ENCODE measurements around the gene CCNL2.
"Not testable (repeated sequence)": the region's sequence is repeated elsewhere in the genome, so short reads cannot be mapped to it uniquely, and the experiment has no call there.

The CCNL2 gene

GRCh38 chr1:1397839-1398523 is 1.2 kb downstream of the CCNL2 start:
- no peak for DNase-seq

DNA sequence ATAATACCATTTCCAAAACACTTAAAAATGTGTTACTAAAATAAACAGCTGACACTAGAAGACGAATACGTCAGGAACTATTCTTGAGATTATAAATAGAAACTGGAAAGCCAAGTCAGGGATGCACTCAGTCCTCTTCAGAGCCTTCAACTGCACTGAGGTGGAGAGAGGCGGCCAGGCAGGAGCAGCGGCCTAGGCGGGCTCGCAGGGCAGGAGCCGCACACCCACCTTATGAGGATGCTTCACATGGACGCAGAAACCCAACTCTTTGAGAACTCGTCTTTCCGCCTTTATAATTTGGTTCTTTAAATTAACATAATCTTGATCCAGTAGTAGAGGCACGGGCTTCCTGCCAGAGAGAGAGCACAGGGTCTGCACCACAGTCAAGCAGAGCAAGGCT is 4.0 kb downstream of the CCNL2 start:
- DNase-seq, result no peak

DNA sequence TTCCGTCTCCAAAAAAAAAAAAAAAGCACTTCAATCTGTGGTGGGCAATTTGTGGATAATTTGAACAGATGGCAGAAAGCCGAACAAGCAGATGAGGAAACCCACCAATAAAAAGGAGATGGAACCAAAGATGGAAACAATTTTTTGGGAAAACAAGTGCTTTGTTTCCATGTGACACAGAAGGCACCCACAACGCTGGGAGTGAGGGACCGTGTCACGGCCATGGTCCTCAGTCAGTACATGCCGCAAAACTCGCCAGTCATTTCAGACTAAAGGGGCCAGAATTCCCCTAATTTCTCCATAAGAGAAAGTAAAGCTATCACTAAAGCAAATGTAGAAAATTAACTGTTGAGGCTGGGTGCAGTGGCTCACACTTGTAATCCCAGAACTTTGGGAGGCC is 5.0 kb downstream of the CCNL2 start:
- DNase-seq, result no peak

DNA sequence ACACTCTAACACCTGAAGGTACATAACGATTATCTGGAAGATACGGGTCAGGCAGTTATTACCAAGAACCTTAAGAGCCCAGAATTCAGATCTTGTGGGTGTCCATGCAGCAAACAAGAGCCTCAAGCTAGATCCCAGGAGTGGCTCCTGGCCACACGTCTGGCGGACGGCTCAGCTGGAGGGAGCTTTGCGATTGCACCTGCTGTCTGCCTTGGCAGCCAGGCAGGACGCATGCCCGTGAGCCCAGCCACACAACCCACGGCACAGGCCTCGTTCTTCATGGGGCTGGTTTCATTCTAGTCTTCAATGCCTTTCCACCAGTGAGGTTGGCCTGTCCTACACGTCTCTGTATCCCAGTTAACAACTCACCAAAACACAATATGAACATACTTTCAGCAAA is 5.7 kb downstream of the CCNL2 start:
- DNase-seq, result no peak

DNA sequence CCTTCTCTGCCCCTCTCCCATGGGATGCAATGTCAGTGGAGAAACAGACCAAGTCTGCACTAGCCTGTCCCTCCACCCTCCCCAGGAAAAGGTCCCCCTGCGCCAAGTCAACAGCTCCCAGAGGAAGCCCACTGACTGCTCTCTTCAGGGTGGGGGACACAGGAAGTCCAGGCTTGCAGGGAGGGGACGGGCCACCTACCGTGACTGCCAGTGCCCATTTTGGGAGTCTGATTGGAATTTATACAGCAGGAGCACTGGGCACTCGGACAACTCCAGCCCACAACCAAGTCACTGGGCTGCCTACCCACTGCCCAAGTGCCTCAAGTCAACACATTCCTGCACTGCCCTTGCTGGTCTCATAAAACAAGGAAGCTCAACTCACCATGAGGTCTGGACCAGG is 6.1 kb downstream of the CCNL2 start:
- DNase-seq, result no peak

DNA sequence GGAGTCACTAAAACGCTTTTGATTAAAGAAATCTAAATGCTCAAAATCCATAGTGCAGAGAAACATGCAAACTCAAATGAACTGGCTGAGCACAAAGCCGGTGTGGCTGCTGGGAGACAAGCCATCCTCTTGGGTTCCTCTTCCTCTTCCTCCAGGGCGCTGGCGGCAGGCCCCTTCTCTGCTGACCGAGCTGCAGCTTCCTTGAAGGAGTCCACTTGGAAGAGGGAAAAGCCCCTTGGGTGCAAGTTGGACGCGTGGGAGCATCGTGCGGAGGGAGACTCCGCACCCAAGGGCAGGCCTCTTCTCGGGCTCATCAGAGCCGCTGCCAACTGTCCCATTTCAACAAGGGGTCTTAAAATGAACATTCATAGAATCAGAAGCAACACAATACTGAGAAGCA is 7.9 kb downstream of the CCNL2 start:
- no peak for DNase-seq

GRCh38 chr1:1390675-1391074 is 8.5 kb downstream of the CCNL2 start:
- DNase-seq, result no peak

DNA sequence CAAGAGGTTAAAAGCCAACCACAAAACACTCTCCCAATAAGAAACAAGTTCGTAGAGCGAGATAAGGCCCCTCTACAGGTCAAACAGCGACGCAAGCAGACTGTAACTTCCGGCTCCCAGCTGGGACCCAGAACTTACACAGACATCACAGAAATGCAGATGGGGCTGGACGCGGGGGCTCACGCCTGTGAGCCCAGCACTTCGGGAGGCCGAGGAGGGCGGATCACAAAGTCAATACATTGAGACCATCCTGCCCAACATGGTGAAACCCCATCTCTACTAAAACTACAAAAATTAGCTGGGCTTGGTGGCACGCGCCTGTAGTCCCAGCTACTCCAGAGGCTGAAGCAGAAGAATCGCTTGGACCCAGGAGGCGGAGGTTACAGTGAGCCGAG is 11.1 kb downstream of the CCNL2 start:
- no peak for DNase-seq

DNA sequence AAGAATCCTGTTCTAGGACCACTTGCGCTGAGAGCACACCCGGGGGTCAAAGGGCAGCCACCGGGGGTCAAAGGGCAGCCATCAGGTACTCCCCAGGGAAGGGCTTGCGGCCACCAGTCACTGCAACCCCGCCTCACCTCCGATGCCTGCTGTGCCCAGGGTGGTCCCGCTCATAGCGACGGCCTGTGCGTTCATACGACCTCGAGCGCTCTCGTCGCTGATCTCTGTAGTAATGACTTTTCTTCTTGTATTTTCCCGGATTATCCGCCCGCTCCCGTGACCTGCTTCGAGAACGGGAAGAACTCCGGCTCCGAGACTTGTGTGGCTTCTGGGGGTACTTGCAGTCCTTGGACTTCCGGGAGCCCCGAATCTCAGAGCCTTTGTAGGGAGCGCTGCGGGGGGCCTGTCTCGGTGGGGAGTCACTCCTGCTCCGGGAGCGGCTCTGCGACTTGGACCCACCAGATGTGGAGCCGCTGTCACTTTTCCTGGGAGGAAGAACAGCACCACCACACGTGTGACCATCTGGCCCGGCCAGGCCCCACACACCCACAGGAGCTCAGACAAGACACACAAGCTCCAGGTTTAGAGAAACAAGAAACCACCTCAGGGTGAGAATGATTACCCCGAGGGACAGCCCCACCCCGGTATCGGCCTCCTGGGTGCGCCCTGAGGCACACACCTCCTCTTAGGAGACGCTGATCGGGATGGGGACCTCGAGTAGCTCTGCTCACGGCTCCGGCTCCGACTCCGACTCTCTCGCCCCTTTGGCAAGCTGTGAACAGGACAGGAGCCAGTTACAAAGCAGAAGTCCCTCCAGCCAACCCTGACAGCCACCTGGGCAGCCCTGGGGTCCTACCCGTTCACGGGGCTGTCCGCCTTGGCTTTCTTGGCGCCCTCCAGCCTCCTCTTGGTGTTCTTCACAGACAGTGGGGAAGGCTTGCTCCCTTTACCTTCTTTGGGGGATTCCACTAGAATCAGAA is 11.7 kb downstream of the CCNL2 start:
- DNase-seq, result no peak

DNA sequence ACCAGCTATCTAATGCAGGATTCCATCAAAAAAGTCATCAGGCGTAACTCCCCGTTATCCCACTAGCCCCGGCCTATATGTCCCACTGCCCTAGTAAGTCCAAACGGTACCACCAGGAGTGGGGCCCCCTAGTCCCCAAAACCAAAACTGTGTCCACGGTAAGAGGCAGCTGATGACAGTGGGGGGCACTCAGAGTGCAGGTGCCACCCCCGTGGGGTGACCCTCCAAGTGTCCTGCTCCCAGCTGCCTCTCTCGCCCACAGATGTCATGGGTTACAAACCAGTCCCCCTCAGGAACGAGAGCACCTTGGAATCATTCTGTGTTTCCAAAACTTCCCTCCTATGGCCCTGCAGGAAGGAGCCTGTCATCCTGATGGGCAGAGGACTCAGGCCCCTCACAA is 13.2 kb downstream of the CCNL2 start:
- no peak for DNase-seq

GRCh38 chr1:1385339-1385738 is 13.8 kb downstream of the CCNL2 start:
- not testable (repeated sequence) for DNase-seq

- DNase-seq, result no peak
Measured at GRCh38 chr1:1381294-1381693, 17.8 kb downstream of the CCNL2 start.

DNA sequence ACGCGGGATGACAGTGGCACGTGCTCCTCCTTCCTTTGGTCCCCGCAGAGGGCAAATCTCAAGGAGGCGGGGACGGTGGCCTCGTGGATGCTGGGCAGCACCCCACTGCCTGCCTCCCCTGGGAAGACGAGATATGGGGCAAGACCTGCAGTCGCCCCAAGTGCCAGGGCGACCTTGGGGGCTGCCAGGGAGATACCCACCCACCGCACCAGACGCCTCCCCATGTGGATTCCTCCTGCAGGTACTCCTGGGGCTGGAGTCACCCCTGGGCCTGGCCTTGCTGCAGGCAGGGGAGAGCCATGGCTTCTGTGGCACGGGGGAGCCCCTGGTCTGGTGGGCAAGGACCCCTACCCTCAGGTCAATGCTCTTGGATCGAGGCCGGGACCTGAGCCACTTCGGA is 18.3 kb downstream of the CCNL2 start:
- DNase-seq, result no peak

DNA sequence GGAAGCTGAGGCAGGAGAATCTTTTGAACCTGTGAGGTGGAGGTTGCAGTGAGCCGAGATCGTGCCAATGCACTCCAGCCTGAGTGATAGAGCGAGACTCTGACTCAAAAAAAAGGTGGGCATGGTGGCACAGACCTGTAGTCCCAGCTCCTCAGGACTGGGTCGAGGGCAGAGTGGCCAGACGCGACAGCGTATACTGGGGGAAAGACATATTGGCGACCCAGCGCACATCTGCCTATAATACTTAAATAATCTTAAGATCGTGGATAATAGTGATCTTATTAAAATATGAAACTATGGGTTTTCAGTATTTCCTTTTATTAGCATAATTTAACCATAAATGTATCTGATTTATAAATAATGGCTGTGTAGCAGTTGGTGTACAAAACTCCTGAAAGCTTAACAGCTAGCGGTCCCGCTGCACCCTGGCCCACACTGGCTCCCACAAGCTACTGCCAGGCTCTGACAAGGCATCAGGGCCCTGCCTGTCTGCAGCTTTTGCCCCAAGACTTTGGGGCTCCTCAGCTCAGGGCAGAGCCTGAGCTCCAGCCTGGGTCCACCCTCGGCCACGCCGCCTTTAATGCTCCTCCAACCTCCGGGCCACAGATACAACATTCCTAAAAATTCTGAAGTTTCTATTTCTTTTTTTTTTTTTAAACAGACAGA is 21.5 kb downstream of the CCNL2 start:
- DNase-seq, result no peak

GRCh38 chr1:1376551-1377226 is 22.4 kb downstream of the CCNL2 start:
- no peak for DNase-seq

DNA sequence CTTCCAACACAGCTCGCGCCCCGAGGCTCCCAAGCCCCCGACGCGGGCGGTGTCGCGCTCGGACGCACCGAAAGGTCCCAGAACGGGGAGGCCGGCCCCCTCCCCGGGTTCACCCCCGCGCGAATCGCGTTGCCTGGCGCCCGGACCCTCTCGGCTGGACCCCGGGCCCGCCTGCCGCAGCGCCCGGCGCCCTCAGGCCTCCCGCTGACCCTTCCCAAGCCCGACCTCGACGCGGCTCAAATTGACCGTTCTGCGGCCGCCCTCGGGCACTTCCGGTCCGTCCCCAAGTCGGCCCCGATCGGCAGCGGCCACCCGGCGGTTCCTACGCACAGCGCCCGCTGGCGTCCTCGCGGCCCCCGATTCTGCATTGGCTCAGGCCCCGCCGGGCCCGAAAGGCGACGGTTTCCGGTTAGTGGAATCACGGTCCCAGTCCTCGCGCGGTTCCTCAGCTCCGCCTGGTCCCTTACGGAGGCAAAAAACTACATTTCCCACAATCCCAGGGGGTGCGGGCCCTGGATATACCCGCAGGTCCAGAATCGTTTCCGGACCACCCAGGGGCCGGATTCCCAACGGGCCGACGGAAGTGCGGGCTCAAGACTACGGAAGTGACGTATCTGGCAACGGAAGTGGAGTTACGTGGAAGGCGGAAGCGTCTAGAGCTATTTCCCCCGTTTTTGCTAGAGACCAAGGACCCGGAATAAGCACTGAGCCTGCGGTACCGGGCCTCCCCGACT is 24.0 kb downstream of the CCNL2 start, which contains the start of gene AURKAIP1:
TSS of gene AURKAIP1 (minus strand) at position 279 of the 734 bp plus-strand sequence. CDS start 451 bp downstream, outside the sequence.
- peak; percentile 100 for DNase-seq

DNA sequence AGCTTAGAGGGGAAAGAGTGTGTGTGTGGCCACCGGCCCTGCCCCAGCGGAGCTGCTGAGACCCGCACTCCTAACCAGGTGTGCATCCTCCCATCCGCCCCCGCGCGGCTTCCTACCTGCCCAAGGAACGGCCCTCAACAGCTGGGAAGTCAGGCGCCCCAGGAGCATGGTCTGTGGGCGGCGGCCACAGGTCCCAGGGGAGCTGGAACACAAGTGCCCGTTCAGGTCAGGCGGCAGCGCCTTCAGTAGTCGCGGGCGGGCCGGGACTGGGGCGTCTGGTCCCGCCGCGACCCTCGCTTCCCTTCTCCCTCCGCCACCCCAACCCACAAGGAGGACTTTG is 24.6 kb downstream of the CCNL2 start:
- no peak for DNase-seq

GRCh38 chr1:1373815-1374588 is 25.1 kb downstream of the CCNL2 start:
- no peak for DNase-seq

DNA sequence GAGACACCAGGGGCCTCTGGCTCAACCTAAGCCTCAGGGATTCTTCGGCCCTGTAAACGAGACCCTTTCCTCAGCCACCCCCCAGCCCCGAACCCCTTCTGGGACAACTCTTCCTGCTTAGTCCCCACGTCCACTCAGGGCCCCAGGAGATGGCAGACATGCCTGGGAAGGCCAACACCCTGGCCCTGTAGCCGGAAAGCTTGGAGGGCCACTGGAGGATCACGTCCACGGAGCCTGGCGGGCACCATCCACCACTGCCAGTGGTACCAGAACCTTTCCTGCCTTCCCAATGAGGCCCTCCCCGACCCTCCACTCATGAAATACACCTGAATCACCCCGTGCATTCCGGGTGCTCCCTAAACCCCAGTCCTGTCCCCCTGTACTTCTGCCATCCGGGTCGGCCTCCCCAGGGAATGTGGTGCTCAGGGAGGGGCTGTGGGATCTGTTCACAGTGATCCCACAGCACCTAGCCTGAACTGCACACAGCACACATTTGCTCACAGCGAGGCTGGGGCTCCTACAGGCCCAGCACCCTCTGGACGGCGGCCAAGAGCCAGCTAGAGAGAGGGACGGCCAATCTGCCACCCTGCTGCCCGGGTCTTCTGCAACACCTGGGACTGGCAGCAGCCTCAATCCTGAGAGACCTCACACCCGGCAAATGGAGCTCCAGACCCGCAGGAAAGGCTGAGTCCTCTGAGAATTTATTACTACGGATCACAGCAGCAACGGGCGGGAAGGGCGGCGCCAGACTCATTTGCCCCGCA is 25.9 kb downstream of the CCNL2 start:
- no peak for DNase-seq

All from NCI-H2171 (cell line).